ENCODE data around the gene TSC22D2.

Gene TSC22D2

DNA sequence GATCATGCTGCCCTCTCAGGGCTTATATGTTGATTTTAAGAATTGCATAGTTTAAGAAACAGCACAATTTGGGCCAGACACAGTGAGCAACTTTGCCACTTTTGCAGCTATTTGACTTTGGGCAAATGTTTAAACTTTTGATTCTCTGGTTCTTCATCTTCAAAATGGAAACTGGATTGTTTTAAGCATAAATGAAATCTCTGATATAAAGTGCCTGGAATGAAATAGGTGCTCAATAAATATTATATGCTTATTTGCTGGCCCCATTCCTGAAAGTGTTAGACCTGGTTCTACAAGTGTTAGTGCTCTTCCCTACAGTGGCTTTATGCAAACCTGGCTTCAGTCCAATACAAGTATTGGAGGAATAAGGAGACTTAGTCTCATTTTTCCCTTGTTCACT is 33.1 kb upstream of the TSC22D2 start:
- H3K4me3 ChIP-seq (ENCODE audit: low read length), result no peak overlapping the region
- DNase-seq (ENCODE audit: low read depth), result no peak
- TF ChIP-seq, protein P1, sequence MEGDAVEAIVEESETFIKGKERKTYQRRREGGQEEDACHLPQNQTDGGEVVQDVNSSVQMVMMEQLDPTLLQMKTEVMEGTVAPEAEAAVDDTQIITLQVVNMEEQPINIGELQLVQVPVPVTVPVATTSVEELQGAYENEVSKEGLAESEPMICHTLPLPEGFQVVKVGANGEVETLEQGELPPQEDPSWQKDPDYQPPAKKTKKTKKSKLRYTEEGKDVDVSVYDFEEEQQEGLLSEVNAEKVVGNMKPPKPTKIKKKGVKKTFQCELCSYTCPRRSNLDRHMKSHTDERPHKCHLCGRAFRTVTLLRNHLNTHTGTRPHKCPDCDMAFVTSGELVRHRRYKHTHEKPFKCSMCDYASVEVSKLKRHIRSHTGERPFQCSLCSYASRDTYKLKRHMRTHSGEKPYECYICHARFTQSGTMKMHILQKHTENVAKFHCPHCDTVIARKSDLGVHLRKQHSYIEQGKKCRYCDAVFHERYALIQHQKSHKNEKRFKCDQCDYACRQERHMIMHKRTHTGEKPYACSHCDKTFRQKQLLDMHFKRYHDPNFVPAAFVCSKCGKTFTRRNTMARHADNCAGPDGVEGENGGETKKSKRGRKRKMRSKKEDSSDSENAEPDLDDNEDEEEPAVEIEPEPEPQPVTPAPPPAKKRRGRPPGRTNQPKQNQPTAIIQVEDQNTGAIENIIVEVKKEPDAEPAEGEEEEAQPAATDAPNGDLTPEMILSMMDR (conservative IDR thresholded peaks at IDR 0.05; ENCODE audit: low read length), result no peak

DNA sequence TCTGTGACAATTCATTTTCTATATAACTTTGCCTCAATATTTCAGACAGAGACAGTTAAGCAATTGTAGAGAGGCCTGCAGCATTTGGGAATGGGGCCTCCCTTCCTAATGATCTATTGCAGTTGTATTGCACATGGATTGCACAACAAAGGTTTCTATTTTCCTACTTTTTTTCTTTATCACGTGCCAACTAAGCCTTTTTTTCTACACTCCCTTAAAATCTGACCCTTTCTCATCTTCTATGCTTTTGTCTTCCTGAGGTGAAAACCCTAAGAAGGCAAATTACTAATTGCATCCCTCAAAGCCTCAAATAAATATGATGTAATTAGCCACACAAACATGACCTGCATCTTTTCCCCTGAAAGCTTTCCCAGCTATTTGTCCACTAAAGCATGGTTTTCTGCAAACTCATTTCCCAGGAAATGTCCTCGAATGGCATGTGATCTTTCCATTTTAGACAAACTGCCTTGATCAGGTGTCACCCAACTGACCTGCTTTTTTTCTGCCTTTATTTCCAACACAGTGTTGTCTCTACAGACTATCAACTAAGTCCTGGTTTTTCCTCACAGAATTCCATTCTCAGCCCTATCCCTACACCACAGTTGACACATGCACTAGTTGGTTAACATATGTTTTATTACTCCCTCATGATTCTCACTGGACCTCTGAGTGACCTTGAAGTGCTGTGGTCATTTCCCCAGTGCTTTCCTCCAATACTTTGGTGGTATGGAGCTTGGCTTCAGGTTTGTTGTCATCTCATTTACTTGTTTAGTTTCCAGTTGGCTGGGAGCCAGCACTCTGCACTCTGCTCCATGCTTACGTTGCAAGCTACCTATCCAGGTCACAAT is 31.9 kb upstream of the TSC22D2 start:
- TF ChIP-seq, protein P1 (conservative IDR thresholded peaks at IDR 0.05; ENCODE audit: low read length), result no peak
- no peak overlapping the region for H3K4me3 ChIP-seq (ENCODE audit: low read length)
- DNase-seq (ENCODE audit: low read depth), result peak; percentile 92

DNA sequence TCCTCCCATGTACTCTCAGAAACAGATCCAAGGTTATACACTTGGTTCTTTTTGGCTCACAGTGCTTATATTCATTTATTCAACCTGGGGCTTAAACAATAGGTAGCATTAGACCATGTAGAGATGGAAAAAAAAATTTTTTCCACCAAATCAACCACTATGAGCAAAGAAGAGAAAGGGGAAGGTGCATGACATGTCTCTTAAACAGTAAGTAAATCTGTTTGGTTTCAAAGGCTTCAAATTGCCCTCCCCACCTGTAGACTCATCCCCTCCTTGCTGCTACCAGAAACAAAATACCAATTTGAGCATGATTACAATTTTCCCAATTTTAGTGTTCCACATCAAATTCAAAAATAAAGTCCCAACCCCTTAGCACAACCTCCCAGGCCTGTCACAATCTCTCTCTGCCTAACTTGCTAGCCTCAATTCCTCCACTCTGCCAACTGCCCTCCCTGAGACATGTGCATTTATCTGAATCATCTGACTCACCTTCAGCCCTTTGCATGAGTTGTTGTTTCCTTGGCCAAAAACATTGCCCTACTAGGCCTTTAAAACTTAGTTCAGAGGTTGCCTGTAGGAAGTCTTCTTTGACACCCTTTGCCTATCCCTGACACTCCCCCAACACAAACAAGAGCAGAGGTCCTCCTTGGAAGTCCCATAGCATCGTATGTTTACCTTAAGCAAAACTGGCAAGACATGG is 30.3 kb upstream of the TSC22D2 start:
- TF ChIP-seq, protein P1 (conservative IDR thresholded peaks at IDR 0.05; ENCODE audit: low read length), result no peak
- no peak for DNase-seq (ENCODE audit: low read depth)
- H3K4me3 ChIP-seq (ENCODE audit: low read length), result no peak overlapping the region

DNA sequence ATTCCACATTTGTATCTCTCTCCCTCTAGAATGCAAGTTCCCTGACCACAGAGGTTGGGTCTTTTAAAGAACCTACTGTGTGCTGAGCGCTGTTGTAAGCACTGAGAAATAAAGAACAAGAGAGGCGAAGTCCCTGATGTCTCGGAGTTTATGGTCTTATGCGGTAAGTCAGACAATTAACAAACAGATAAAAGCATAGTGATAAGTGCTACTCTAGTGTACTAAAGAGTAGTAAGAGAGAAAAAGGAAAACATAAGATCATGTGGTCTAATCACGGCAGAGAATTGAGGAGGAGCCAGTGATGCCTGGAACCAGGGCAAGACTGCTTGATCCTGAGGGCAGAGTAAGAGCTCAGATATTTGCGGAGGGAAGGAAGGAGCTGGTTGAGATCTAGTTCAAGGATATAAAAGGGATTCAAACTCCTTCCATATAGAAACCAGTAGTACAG is 29.8 kb upstream of the TSC22D2 start:
- TF ChIP-seq, protein P1 (conservative IDR thresholded peaks at IDR 0.05; ENCODE audit: low read length), result no peak
- no peak for DNase-seq (ENCODE audit: low read depth)
- H3K4me3 ChIP-seq (ENCODE audit: low read length), result no peak overlapping the region

DNA sequence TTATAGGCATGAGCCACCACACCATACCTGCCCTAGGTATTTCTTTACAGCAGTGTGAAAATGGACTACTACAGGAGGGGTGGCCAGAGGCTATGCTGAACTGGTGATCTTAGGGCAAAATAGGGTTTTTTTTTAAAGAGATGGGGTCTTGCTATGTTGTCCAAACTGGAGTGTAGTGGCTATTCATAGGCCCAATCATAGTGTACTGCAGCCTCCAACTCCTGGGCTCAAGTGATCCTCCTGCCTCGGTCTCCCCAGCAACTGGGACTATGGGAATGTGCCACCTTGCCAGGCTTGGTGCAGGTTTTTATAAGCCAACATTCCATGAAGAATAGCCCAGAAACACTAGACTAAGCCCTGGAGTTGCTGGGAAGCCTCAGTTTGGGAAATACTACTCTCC is 28.6 kb upstream of the TSC22D2 start:
- TF ChIP-seq, protein P1 (conservative IDR thresholded peaks at IDR 0.05; ENCODE audit: low read length), result no peak
- no peak overlapping the region for H3K4me3 ChIP-seq (ENCODE audit: low read length)
- DNase-seq (ENCODE audit: low read depth), result no peak

DNA sequence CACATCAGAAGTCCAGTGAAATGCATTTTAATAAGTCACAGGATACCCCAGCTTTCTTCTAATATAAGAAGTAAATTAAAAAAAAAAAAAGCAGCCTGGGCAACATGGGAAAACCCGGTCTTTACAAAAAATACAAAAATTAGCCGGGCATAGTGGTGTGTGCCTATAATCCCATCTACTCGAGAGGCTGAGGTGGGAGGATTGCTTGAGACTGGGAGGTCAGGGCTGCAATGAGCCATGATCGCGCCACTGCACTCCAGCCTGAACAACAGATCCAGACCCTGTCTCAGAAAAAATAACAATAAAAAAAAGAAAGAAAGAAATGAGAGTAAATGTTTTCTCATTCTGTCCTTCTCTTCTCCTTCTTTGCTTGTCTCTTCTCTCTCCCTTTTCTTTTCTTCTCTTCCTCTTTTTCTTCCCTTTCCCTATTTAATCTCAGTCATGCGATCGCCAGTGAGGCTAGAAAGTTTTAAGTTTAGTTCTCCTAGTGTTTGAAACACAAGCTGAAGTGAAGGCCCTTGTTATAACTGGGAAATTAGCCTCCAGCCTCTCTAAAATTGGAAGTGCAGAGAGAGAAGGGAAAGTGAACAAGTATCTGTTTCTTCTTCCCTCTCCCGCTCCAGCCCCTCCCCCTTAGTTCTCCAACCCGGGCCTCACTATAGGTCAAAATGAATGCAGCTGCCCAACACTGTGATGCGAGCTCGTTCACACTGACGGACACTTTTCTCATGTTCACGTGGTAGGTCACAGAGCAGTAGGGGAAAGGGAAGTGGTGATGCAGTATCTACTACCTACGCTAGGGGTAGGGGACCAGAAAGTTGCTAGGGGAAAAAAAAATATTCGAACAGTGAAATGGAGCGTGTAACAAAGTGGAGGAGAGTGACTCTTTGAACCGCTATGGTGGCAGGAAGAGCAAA is 23.5 kb upstream of the TSC22D2 start:
- TF ChIP-seq, protein P1 (conservative IDR thresholded peaks at IDR 0.05; ENCODE audit: low read length), result no peak; the same call in 1 of the 2 replicates
- no peak for DNase-seq (ENCODE audit: low read depth)
- no peak overlapping the region for H3K4me3 ChIP-seq (ENCODE audit: low read length)
